HEK293 (cell line): ENCODE measurements around the gene FPGS.

Experiments used
- ZBTB26 ChIP-seq: fragments of 450-650 bp; formaldehyde crosslinking; optimal IDR thresholded peaks from 2 replicates; pipeline ENCODE3; 2016; ENCODE audit warnings: missing biosample characterization, mild to moderate bottlenecking, missing genetic modification characterization
- ZNF18 ChIP-seq: fragments of 450-650 bp; formaldehyde crosslinking; IDR thresholded peaks from 2 replicates; pipeline ENCODE4 v1.5.1; 2016; ENCODE audit warnings: missing biosample characterization, missing genetic modification characterization

GRCh38 chr9:127854184-127854806, 51.6 kb downstream of the FPGS start, which contains the start of gene ENG:
- no peak for TF ChIP-seq ZNF18 (tag by site-specific recombination)
- no peak for TF ChIP-seq ZBTB26
